Stimulated activated effector memory CD8-positive, alpha-beta T cell treated with anti-CD3 and anti-CD28 coated beads, Interleukin-12 subunit alpha, Interleukin-12 subunit beta, amount 100 ng/mL, for 72 hours (primary cell): ENCODE measurements around the gene LSM14A.
"Not testable (repeated sequence)": the region's sequence is repeated elsewhere in the genome, so short reads cannot be mapped to it uniquely, and the experiment has no call there.

Source experiments
- ATAC-seq: fragments of 150-1000 bp; cut with Tn5 transposase; 2 replicates; pipeline ENCODE4 v1.10.0; 2021
- DNase-seq, 2 donors: peaks; one replicate each; pipeline ENCODE4 v3.0.0; 2021 to 2022; ENCODE audit warnings: low spot score in 2 of 2
- H3K27ac Mint-ChIP-seq: one replicate; pipeline ENCODE4 v1.8.0; 2022; ENCODE audit warnings: mild to moderate bottlenecking, mixed read lengths
- H3K36me3 Mint-ChIP-seq: one replicate; pipeline ENCODE4 v1.8.0; 2022; ENCODE audit warnings: mild to moderate bottlenecking, mixed read lengths
- H3K4me1 Mint-ChIP-seq: one replicate; pipeline ENCODE4 v1.8.0; 2022; ENCODE audit warnings: mixed read lengths
- H3K4me3 Mint-ChIP-seq: one replicate; pipeline ENCODE4 v1.8.0; 2022; ENCODE audit warnings: mild to moderate bottlenecking, mixed read lengths
- H3K9me3 Mint-ChIP-seq: one replicate; pipeline ENCODE4 v1.8.0; 2022; ENCODE audit warnings: mixed read lengths

Gene LSM14A

GRCh38 chr19:34193876-34194275 is 21.6 kb downstream of the LSM14A start:
- peak overlapping the region; percentile 52 for H3K27ac Mint-ChIP-seq

DNA sequence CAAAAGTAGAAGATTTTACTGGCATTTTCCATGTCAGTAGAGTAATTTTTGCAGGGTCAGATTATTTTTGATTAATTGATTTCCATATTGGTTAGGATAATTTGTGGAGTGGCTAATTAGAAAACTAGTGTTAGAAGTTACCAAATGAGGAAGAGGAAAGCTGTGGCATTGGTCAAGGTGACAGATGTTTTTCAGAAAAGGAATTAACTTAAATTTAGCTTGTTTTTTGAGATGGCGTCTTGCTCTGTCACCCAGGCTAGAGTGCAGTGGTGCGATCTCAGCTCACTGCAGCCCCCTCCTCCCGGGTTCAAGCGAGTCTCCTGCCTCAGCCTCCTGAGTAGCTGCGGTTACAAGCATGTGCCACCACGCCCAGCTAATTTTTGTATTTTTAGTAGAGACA is 28.8 kb downstream of the LSM14A start:
- no peaks in the 10 kb centered on the region for H3K9me3 Mint-ChIP-seq
- no peak for DNase-seq
- no peak for ATAC-seq
- no peak overlapping the region for H3K27ac Mint-ChIP-seq
- no peaks in the 10 kb centered on the region for H3K4me1 Mint-ChIP-seq
- peaks cover 100% of the 10 kb centered on the region for H3K36me3 Mint-ChIP-seq
- no peak overlapping the region for H3K4me3 Mint-ChIP-seq

More at GRCh38 chr19:34193876-34194275, 21.6 kb downstream of the LSM14A start:
- Mint-ChIP-seq H3K4me1 (peaks cover 25% of the 10 kb centered on the region), H3K4me3 (no peak overlapping the region), H3K36me3 (peaks cover 79% of the 10 kb centered on the region), H3K9me3 (no peaks in the 10 kb centered on the region)
- ATAC-seq, result no peak
- no peak for DNase-seq

DNA sequence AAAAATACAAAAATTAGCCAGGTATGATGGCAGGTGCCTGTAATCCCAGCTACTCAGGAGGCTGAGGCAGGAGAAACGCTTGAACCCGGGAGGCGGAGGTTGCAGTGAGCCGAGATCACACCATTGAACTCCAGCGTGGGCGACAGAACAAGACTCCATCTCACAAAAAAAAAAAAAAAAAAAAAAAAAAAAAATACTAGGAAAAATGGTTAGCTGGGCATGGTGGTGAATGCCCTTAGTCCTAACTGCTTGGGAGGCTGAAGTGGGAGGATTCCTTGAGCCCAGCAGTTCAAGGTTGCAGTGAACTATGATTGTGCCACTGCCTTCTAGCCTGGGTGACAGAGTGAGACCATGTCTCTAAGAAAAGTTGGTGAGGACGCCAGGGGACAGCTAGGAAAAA is 33.0 kb downstream of the LSM14A start:
- not testable (repeated sequence) for ATAC-seq, H3K9me3 Mint-ChIP-seq, H3K27ac Mint-ChIP-seq, H3K4me1 Mint-ChIP-seq, H3K4me3 Mint-ChIP-seq, DNase-seq
- H3K36me3 Mint-ChIP-seq, result peaks cover 100% of the 10 kb centered on the region

GRCh38 chr19:34208291-34208884 is 36.1 kb downstream of the LSM14A start:
- H3K4me3 Mint-ChIP-seq, result no peak overlapping the region
- DNase-seq, result no peak
- H3K4me1 Mint-ChIP-seq, result no peaks in the 10 kb centered on the region
- peaks cover 100% of the 10 kb centered on the region for H3K36me3 Mint-ChIP-seq
- ATAC-seq, result no peak
- no peaks in the 10 kb centered on the region for H3K9me3 Mint-ChIP-seq
- no peak overlapping the region for H3K27ac Mint-ChIP-seq

DNA sequence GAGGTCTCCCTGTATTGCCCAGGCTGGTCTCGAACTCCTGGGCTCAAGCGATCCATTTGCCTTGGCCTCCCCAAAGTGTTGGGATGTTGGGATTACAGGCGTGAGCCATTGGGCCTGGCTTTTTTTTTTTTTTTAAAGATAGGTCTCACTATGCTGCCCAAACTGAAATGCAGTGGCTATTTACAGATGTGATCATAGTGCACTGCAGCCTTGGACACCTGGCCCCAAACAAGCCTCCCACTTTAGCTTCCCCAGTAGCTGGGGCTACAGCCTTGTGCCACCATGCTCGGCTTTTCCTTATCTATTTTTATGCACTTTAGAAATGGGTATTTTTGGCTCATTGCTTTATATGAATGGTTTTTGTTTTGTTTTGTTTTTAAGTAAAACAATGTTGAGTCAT is 37.4 kb downstream of the LSM14A start:
- no peaks in the 10 kb centered on the region for H3K9me3 Mint-ChIP-seq
- no peak for DNase-seq
- H3K27ac Mint-ChIP-seq, result no peak overlapping the region
- ATAC-seq, result no peak
- H3K36me3 Mint-ChIP-seq, result peaks cover 100% of the 10 kb centered on the region
- H3K4me3 Mint-ChIP-seq, result no peak overlapping the region
- no peaks in the 10 kb centered on the region for H3K4me1 Mint-ChIP-seq

- H3K9me3 Mint-ChIP-seq, result no peaks in the 10 kb centered on the region
- H3K4me3 Mint-ChIP-seq, result no peak overlapping the region
- H3K4me1 Mint-ChIP-seq, result peaks cover 18% of the 10 kb centered on the region
- no peak overlapping the region for H3K27ac Mint-ChIP-seq
- no peak for DNase-seq
- H3K36me3 Mint-ChIP-seq, result peaks cover 100% of the 10 kb centered on the region
- ATAC-seq, result no peak
These were observed 41.0 kb downstream of the LSM14A start for GRCh38 chr19:34213283-34213682.

DNA sequence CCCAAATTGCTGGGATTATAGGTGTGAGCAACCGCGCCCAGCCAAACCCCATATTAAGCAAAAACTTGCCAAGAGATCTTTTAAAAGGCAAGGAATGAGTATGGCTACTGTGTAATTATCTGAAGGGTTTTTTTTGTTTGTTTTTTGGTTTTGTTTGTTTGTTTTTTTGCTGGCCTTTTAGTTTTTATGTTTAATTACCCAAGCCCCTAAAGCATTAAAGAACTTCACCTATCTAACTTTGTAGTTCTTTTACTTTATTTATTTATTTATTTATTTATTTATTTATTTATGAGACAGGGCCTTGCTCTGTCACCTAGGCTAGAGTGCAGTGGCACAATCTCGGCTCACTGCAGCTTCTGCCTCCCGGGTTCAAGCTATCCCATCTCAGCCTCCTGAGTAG is 41.7 kb downstream of the LSM14A start:
- H3K27ac Mint-ChIP-seq, result no peak overlapping the region
- no peak for DNase-seq
- H3K9me3 Mint-ChIP-seq, result no peaks in the 10 kb centered on the region

GRCh38 chr19:34215006-34215665 is 42.8 kb downstream of the LSM14A start:
- Mint-ChIP-seq H3K36me3 (peaks cover 100% of the 10 kb centered on the region), H3K4me3 (no peak overlapping the region), H3K9me3 (no peaks in the 10 kb centered on the region), H3K4me1 (peaks cover 33% of the 10 kb centered on the region), H3K27ac (peak overlapping the region; percentile 40)
- DNase-seq (no peak), ATAC-seq (no peak)

More for the DNA sequence above, 41.7 kb downstream of the LSM14A start:
- H3K4me1 Mint-ChIP-seq, result peaks cover 25% of the 10 kb centered on the region
- peaks cover 100% of the 10 kb centered on the region for H3K36me3 Mint-ChIP-seq
- H3K4me3 Mint-ChIP-seq, result no peak overlapping the region
- no peak for ATAC-seq

DNA sequence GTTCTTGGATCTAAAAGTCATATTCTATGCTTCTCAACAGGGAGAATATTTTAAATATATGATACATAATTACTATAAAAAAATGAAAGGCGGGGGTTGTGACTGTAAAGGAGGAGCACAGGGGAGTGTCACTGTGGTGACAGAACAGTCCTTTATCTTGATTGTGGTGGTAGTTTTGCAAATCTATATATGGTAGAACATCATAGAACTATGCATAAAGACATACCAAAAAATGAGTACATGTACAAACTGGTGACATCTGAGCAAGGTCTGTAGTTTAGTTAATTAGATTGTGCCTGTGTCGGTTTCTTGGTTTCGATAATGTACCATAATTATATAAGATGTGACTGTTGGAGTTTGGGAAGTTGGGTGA is 43.3 kb downstream of the LSM14A start:
- Mint-ChIP-seq H3K4me3 (no peak overlapping the region), H3K36me3 (peaks cover 100% of the 10 kb centered on the region), H3K9me3 (no peaks in the 10 kb centered on the region), H3K27ac (no peak overlapping the region), H3K4me1 (peaks cover 33% of the 10 kb centered on the region)
- ATAC-seq (no peak), DNase-seq (no peak)

- Mint-ChIP-seq H3K36me3 (peaks cover 100% of the 10 kb centered on the region), H3K4me1 (peaks cover 33% of the 10 kb centered on the region)
- not testable (repeated sequence) for DNase-seq, H3K27ac Mint-ChIP-seq, H3K9me3 Mint-ChIP-seq, H3K4me3 Mint-ChIP-seq, ATAC-seq
These were observed 44.5 kb downstream of the LSM14A start for GRCh38 chr19:34216745-34217219.

DNA sequence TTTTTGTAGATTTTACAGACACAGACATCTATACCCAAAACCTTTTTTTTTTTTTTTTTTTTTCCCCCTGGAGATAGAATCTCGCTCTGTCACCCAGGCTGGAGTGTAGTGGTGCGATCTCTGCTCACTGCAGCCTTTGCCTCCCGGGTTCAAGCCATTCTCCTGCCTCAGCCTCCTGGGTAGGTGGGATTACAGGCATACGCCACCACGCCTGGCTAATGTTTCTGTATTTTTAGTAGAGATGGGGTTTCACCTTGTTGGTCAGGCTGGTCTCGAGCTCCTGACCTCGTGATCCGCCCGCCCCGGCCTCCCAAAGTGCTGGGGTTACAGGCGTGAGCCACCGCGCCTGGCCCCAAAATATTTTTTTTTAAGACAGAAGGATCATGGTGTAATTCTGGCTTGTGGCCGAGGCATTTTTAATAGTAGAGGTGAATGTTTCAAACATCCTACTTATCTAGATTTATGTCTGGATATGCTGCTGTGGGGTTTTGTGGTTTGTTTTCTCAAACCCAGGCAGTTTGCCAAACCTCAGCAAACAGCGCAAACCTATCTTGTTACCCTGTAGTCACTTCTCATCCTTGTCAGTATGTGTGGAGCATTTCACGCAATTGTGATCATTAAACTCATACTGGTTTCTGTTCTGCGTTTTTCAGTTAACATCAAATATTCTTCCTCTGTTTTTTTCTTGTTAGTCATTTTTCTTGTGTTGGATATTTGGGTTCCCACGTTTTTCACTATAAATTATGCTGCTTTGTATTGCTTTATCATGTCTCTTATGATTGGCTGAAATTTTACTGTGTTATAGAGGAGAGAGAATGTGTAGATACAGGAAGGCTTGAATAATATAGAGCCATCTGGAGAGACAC is 45.9 kb downstream of the LSM14A start:
- peak overlapping the region; percentile 52 for H3K4me3 Mint-ChIP-seq
- H3K27ac Mint-ChIP-seq, result peak overlapping the region; percentile 71
- ATAC-seq (peak; percentile 97), DNase-seq (peak; percentile 24 to 70)
- H3K9me3 Mint-ChIP-seq, result no peaks in the 10 kb centered on the region
- H3K4me1 Mint-ChIP-seq, result peaks cover 39% of the 10 kb centered on the region
- H3K36me3 Mint-ChIP-seq, result peaks cover 100% of the 10 kb centered on the region

DNA sequence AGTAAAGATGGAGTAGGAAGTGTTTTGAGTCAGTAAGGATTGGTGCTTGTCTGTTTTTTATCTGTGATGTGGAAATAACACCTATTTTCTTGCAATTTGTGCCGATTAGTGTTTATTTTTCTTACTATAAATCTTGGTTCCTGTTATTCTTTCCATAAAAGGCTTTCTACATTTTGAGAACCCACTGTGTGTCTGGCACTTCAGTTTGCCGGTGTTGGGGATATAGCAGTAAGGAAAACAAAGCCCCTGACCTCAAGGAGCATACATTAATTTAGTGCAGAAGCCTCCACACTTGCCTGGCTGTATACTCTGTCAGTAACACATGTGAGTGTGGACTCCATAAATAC is 46.5 kb downstream of the LSM14A start:
- H3K36me3 Mint-ChIP-seq, result peaks cover 100% of the 10 kb centered on the region

DNA sequence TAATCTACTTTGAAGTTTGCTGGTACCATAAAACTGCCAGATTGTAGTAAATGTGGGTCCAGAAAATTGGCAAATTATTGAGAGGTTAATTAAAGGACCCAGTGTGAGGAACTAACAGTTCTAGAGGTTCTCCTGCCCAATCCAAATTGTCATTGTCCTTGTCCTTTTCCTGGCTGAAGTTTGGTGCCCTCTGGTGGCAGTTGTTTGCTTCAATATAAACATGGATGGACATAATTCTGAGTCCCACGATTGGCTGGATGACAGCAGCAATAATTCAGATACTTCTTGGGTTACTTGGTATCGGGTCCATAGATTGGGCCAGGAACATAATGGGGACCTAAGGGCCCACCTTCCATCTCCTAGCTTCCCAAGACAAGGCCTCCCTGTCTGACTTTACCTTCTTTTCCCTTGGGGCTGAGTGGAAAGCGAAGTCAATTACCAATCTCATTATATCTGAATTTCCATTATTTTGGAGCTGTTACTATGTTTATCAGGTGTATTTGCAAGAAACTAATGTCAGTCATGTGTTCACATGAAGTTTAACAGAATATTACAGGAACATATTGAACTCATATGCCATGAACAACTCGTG is 48.3 kb downstream of the LSM14A start:
- H3K4me1 Mint-ChIP-seq, result peaks cover 51% of the 10 kb centered on the region
- no peak for ATAC-seq
- H3K4me3 Mint-ChIP-seq, result no peak overlapping the region
- H3K36me3 Mint-ChIP-seq, result peaks cover 100% of the 10 kb centered on the region
- no peak overlapping the region for H3K27ac Mint-ChIP-seq
- H3K9me3 Mint-ChIP-seq, result no peaks in the 10 kb centered on the region
- DNase-seq, result peak; percentile 27 to 76

More for the DNA sequence above, 46.5 kb downstream of the LSM14A start:
- Mint-ChIP-seq H3K4me3 (peak overlapping the region; percentile 52), H3K9me3 (no peaks in the 10 kb centered on the region), H3K4me1 (peaks cover 44% of the 10 kb centered on the region), H3K27ac (peak overlapping the region; percentile 71)
- DNase-seq (no peak), ATAC-seq (no peak)

GRCh38 chr19:34222386-34222785 is 50.1 kb downstream of the LSM14A start:
- Mint-ChIP-seq H3K27ac (peak overlapping the region; percentile 50), H3K4me1 (peaks cover 64% of the 10 kb centered on the region), H3K4me3 (no peak overlapping the region), H3K9me3 (no peaks in the 10 kb centered on the region), H3K36me3 (peaks cover 100% of the 10 kb centered on the region)
- ATAC-seq (no peak), DNase-seq (no peak)

DNA sequence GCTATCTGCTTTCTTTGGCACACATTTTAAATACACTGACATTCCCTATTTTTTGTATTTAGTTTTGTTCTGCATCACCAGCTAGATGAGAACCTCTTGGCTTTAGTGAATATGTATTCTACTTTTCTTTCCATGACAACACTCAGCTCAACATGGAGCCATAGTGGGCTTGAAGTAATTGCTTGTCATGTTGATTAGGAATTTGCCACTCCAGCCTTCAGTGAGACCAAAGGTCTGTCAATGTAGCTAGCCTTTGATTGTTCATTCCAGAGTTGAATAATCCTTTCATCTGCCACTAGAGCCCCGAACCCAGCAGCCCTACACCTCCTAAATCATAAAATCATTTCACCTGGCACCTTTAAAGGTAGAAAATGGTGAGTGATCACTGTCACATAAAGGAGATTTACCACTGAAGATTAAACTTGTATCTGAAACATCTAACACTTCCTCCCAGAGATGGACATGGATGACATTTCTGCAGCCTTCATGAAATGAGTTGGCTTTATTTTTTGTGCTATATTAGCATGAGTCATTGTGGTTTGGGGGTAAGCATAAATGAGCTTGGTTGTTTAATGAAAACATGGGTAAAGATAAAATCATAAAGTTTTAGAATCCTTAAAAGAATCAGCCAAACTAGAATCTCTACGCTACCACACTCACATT is 52.8 kb downstream of the LSM14A start:
- peaks cover 100% of the 10 kb centered on the region for H3K36me3 Mint-ChIP-seq
- peaks cover 53% of the 10 kb centered on the region for H3K4me1 Mint-ChIP-seq
- H3K27ac Mint-ChIP-seq, result peak overlapping the region; percentile 50
- H3K4me3 Mint-ChIP-seq, result peak overlapping the region; percentile 12
- no peak for DNase-seq
- peak; percentile 78 for ATAC-seq
- no peaks in the 10 kb centered on the region for H3K9me3 Mint-ChIP-seq
